HPDE6-E6E7 (cell line): Measurements from ENCODE around the gene DUSP7.
"Not testable (repeated sequence)": the region's sequence is repeated elsewhere in the genome, so short reads cannot be mapped to it uniquely, and the experiment has no call there.

Experiments used
- DNase-seq: peaks from one replicate; pipeline ENCODE4 v3.0.0; 2011; ENCODE audit warnings: missing footprints; ENCODE audit errors: extremely low spot score

DUSP7 gene

DNA sequence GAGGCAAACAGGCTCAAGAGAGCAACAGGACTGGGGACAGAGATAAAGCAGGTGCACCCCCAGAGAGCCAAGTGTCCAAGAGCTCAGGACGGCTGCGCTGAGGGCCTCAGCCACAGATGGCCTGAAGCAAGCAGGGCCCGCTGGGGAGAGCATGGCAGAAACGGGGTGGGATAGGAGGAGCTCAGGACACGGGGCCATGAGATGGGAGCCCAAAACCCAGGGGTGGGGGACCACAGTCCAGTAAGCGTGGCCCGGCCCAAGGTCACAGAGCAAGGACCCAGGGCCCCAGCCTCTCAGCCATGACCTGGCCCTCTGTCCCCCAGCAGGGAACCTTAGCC is 9.5 kb downstream of the DUSP7 start:
- no peak for DNase-seq

DNA sequence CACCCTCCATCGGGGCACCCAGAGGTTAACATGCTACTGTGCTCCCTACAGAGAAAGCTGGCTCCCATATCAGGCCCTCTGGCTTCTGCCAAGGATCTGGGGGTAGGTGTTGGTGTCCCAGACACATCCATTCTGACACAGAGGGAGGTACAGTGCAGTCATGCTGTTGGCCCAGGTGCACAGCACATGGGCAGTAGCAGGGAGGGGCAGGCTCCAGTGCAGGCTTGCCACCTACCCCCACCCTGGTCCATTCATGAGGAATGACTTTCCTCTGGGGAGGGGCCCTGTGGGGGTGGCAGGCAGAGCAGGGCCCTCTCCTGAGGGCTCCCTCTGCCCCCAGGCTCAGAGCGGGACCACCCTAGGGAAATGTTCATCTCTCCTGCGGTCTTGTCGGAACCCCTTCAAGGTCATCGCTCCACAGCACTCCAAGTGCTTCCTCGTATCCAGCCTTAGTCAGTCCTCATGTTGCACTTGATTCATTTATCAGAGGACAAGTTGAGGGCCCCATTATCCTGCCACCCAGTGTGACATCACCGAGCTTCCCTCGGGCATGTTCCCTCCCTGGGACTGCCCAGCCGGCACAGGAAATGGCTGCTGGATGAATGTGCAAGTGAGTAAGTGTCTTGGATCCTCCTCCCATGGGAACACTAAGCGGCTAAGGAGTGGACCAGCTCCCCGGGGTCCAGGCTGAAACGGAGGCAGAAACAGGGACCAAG is 10.0 kb downstream of the DUSP7 start:
- peak; percentile 63 for DNase-seq

DNA sequence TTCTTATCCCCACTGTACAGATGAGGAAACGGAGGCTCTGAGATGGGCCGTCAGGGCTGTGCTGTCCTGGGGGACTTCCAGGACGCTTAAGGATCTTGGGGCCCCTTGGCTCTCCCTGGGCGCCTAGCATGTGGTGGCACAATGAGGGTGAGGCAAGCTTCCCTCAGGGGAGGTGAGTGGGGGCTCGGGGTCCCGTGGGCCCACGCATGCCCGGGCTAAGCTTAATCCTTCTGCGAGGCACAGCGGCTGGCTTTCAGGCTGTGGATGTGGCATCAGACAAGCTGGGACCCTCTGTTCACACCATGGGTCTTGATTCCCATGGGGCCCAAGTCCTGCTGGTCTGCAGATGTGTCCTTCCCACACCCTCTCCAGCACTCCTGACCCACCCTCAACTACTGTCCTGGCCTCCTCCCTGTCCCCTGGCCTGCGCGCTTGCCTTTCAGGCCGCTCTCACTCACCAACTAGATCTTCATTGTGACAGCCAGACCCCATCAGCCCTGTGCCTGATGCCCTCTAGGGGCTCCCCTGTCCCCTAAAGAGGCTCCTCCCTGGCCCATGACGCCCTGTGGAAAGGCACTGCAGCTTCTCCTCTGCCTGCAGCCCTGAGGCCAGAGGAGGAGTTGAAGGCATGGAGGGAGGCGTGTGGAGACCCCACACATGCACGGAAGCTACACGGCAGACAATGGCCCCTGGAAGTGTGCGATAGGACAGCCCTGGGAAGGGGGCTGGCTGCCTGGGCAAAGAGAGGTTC is 11.3 kb downstream of the DUSP7 start:
- DNase-seq: no peak

DNA sequence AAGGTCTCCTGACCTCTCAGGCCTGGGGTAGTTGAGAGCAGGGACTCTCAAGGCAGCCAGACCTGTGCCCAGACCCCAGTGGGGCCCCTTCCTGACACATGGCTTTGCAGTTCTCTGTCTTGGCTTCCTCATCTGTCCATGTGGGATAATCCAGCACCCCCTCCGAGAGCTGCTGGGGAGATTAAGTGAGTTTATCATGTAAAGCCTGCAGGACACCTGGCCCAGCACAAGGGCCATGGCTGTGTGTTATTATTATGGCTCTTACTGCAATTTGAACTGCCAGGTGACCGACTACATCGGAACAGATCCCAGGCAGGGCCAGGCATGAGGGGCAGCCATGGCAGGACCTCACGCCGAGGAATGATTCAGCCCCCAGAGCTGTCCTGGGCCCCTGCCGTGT is 12.6 kb downstream of the DUSP7 start:
- no peak for DNase-seq

DNA sequence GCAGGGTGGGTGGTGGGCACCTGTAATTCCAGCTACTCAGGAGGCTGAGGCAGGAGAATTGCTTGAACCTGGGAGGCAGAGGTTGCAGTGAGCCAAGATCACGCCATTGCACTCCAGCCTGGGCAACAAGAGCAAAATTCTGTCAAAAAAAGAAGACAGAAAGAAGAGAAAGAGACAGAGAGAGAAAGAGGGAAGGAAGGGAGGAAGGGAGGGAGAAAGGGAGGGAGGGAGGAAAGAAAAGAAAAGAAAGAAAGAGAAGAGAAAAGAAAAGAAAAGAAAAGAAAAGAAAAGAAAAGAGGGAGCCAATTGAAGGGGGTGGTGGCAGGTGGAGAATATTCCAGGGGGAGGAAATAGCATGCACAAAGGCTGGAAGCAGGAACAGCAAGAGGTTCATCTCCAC is 13.3 kb downstream of the DUSP7 start:
- DNase-seq: not testable (repeated sequence)

DNA sequence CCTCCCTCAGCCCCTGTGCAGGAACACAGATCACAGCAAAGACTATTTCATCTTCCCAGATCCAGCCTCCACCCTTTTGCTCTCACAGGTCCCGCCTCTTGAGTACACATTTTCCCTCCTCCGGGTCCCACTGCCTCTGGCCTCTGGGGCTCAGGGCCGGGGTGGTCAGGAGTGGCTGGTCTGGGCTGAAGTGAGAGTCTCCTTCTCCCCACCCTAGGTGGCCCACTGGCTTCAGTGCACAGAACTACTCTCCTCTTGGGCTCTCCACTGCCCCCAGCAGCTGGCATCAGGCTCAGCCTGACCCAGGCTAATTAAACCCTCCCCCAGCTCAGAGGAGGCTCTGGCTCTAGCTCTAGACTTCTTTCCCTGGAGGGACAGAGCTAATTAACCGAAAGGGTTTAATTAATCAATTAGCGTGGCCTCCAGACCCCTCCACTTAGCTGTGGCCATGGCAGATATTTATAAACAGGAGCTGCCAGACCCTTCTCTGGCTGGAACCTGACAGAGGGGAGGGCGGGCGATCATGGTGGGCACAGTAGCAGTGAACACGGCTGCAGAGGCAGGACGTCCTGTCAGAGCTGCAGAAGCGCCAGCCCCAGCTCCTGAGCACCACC is 15.1 kb downstream of the DUSP7 start:
- no peak for DNase-seq

DNA sequence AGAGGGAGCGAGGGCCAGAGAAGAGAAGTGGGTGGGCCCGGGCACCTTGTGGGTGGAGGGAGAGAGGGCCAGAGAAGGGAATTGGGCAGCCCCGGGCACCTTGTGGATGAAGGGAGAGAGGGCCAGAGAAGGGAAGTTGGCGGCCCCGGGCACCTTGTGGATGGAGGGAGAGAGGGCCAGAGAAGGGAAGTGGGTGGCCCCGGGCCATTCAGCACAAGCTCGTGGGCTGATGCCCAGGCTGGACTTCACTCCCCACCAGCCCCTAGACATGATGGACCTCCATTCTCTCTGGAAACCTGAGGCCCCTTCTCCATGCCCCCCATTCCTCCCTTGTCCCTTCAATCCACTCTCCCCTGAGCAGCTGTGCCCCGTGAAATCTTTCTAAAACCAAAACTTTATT is 15.8 kb downstream of the DUSP7 start:
- no peak for DNase-seq

DNA sequence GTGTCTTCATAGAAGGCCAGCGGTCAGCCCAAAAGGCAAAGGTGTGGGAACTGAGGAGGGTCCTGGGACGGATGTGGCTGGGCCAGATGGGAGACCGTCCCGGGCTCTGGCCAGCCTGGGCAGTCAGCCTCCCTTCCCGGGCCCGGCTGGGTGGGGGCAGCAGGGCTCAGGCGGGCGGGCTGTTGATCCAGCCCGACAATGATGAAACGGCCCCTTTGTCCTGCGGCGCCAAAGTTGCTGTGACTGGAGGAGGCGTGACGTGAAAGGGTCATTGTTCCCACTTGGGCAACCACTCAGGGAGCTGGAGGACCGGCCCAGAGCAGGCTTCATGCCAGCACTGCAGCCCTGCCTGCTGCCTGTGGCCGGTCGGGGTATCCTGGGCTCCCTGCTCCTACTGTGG is 16.5 kb downstream of the DUSP7 start:
- DNase-seq: no peak

DNA sequence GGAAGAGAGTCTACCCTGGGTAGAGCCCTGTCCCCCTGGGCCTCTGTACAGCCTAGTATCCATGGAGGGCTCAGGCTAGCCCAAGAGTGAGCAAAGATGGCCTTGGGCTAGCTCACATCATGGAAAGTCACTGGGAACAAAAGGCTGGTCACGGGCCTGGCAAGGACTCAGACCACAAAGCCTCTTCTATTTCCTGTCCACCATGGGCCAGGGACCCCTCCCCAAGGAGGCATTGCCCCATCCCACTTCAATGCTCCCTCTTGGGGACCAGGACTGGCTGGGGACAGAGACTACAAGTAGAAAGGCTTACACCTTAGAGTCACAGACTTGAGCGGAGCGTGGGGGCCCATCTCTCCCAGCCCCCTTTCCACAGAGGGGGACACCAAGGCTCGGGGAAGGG is 16.9 kb downstream of the DUSP7 start:
- no peak for DNase-seq

DNA sequence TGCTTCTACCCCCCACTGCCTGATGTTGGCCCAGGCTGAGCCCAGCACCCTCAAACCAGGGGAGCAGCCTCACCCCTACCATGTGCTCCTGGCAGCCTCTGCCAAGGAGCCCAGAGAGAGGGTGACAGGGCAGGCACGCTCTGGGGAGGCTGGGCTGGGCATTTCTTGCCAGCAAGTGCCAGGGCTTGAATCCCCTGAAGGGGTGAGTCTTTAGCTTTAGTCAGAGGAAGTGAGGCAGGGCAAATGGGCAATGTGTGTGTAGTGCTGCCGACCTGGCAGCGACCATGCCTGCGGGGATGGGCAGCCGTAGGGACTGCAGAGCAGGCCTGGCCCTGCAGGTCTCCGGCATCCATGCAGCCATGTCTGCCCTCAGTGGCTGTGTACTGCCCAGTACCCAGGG is 18.1 kb downstream of the DUSP7 start:
- DNase-seq: no peak

DNA sequence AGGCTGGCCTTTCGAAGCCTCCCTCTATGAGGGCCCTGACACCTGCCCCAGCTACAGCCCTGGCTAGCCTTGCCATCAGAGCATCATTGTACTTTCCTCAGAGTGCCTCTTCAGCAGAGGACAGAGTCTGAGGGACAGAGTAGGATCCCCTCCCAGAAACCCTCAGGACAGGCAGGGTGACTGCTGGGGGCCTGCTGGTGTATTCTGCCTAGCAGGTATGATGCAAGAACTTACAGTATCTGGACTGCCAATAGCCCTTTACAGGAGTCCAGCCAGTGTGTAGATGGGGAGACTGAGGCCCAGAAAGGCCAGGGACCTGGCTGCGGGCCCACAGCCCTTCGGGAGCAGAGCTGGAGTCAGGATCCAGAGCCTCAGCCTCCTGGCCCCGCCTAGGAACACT is 19.1 kb downstream of the DUSP7 start:
- no peak for DNase-seq

DNA sequence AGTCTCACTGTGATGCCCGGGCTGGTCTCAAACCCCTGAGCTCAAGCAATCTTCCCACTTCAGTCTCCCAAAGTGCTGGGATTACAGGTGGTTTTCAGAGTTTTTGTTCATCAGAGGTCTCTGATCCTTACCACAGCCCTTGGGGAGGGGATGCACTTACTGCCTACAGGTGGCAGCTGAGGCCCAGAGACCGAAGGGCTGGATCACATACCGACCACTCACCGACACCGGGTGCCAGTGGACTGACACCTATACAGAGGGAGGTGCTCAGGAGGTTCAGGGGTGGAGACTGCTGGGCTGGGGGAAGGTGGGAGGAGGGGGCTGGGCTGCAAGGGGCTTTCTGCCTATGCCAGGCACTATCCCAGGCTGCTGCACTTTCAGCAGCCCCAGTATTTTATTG is 19.5 kb downstream of the DUSP7 start:
- DNase-seq: no peak

DNA sequence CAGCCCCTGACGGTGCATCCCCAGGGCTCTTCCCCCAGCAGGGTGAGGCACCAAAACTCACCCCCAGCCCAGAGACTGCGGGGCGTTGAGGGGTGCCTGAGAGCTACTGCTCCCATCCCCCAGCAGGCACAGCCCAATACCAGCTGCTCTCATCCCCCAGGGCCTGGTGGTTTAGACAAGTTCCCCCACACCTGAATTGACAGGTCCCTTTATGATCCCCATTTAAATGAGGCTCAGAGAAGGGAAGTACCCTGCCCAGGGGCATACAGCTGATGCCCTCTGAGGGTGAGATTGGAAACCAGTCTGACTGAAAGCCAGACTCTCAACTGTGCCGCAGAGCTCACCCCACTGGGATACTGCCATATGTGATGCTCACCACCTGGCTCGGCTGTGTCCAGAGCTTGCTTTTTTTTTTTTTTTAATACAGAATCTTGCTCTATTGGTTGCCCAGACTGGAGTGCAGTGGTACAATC is 20.1 kb downstream of the DUSP7 start:
- DNase-seq: no peak

DNA sequence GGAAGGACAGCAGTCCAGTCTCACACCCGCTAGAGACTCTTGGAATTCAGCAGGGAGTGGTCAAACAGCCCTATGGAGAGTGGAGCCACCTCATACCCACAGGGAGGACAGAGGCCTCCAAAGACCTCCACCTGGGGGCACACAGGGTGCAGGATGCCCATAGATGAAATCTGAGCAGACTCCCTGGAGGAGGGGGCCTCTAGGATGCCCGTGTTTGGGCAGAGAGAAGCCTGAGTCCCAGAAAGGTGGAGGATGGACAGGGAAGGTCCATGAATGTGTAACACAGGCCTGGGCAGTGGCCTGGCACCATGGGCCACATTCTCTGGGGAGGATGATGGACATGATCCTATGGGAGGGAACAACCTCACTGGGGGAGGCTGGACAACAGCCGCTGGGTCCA is 21.7 kb downstream of the DUSP7 start:
- no peak for DNase-seq

DNA sequence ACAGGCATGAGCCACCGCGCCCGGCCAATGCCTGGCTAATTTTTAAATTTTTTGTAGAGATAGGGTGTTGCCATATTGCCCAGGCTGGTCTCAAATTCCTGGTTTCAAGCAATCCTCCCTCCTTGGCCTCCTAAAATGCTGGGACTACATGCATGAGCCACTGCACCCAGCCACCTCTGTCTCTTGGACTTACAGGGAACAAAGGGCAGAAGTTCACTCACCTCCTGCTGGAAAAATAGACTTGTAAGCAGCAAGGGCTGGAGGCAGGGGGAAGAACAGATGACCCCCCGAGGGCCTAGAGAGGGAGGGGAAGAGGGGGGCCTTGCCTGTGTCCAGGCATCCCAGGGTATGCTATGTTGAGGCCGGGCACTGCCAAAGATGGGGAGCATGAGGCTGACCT is 22.2 kb downstream of the DUSP7 start:
- DNase-seq: no peak

DNA sequence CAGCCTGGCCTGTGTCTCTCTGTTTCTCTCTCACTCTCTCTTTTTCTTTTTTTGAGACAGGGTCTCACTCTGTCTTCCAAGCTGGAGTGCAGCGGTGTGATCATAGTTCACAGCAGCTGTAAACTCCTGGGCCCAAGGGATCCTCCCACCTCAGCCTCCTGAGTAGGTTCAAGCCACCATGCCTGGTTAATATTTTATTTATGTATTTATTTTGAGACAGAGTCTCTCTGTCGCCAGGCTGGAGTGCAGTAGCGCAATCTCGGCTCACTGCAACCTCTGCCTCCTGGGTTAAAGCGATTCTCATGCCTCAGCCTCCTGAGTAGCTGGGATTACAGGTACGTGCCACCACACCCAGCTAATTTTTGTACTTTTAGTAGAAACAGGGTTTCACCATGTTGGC is 22.6 kb downstream of the DUSP7 start:
- not testable (repeated sequence) for DNase-seq

DNA sequence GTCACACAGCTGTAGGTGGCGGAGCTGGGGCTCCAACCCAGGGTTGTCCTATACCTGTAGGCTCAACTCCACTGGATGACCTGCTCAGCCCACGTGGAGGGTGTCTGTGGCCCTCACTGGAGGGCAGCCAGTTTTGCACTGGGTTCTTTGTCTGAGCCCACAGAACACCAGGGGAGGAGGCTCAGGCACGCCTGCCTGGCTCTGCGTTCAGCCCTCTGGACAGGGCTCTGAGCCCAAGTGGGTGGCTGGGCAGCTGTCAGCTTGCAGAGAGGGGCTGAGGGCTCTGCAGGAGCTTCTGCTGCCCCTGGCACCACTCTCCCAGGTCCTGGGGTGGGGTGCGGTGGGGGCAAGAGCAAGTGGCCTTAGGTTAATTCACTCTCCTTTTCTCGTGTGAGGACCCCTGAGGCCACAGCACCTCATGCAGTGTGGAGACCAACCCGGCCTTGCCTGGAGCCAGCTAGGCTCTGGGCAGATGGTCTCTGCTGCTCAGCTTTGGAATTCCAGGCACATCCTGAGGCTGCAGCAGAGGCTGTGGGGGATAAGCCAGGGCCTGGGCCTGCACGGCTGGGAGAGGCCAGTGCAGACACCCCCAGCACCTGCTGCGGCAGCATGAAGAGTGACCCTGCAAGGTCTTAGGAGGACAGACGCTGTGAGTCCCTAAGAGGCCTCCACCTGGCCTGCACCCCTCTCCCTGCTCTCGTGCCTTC is 23.5 kb downstream of the DUSP7 start:
- no peak for DNase-seq

DNA sequence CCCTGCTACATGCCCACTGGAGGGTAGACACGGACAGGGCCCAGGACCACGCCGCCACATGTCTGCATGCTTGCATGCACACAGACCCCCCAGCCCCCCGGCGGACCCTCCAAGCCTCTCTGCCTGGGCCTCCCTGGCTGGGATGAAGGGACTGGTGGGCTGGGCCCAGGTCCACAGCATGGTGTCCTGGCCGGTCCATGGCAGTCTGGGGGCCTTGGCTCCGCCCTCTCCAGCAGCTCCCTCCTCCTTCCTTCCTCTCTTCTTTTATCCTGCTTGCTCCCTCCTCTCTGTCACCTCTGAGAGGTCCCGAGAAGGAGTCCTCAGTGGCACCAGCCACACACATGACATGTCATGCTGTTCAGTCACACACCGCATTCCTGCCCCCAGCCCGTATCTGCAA is 24.5 kb downstream of the DUSP7 start:
- no peak for DNase-seq

DNA sequence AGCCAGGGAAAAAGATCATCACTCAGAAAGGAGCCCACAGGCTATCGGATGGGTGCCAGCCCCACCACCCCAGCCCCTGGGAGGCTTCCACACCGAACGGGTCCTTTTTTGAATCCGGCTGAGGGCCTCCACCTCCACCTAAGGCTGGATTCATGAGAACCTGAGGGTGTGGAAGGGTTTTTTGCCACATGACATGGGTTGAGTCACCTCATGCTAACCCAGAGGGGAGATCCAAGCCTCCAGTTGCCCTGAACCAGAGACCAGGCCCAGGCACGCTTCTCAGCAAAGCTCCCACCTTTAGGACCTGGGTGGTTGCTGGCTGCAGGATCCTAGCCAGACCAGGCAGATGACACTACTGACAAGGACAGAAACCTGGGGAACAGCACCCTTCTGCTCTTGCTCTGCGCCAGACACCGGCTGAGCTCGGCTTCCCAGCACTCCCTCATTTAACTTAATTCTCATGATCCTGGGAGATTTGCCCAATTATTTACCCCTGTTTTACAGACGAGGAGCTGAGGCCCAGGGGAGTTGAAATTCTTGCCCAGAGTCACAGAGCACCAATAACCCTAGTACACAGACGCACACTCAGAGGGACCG is 25.6 kb downstream of the DUSP7 start:
- no peak for DNase-seq

DNA sequence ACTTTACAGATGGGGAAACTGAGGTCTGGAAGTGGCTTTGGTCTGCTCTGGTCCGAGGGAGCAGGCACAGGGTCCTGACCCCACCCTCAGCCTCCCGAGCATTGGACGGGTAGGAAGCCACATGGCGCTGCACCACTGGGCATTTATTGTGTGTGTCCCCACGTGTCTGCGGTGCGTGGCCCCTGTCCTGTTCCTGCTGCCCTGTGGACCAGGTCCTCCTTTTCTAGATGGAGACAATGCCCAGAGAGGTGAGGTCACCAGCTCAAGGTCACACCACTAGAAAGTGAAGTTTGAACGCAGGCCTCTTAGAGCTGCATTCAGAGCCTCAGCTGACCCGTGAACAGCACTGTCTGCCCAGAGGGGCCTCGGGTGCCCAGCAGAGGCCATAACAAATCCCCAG is 26.8 kb downstream of the DUSP7 start:
- DNase-seq: no peak

DNA sequence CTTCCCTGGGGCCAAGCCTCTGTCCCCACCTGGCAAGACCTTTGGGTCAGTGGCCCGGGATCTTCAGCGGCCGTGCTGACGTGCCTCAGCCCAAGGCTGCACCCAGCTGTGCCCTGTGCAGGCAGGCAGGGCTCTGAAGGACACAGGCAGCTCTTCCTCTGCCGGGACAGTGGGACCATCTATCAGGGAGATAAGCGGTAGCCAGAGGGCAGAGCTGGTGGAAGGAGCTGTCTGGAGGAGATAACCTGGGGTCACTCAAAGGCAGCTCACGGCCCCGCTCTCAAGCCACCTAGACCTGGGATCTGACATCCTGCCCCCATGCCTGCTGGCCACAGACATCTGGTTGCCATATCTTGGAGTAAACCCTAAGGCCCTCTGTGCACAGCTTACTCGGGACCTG is 27.3 kb downstream of the DUSP7 start:
- DNase-seq: no peak

DNA sequence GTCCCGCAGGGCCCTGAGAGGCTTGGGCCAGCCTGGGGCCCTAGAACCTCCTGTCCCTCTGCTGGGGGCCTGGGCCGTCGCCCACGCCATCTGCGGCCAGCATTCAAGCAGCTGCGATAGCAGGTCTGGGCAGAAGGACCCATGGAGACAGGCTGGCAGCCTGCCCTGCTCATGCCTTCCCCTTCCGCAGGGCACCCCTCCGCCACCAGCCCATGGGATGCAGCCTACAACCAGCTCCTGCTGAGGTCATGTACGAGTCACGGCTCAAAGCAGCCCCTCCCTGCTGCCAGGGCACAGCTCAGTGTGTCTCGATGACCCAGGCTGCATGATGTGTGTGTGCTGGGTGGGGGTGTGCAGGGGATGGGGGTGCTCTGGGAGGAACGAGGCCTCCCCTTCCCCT is 27.8 kb downstream of the DUSP7 start:
- no peak for DNase-seq
